ENCODE results near the gene SPAG5.

The SPAG5 gene

DNA sequence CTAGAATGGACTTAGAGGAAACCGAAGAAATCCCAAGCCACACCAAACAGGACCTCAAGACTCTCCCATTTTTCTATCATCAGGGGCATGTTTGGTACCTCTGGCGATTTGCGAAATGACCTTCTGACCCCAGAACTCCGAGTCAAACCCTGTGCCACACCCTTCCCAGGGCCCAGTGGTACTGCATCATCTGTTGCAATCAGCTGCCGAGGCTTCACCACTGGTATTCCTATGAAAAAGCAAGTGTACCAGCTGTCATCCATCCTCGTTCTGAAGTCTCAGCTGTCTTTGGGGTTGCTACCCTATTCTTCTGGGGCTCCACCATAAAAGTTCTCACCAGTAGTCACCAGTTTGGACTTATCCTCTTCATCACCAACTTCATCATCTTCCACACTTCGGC is 17.5 kb upstream of the SPAG5 start:
- no peak overlapping the region for H3K4me3 ChIP-seq (replicated peaks; ENCODE audit: insufficient read depth, low read length)
- no peak for DNase-seq (ENCODE audit: low read depth in 1 of 2, low spot score in 1 of 2)
- TF ChIP-seq POLR2AphosphoS5 (IDR thresholded peaks at IDR 0.05; ENCODE audit: low read depth) (no peak), SPI1 (IDR thresholded peaks at IDR 0.05; ENCODE audit: borderline replicate concordance, low read depth) (no peak), GABPA (IDR thresholded peaks at IDR 0.05; ENCODE audit: low read depth) (no peak)
- TF ChIP-seq, protein P1, sequence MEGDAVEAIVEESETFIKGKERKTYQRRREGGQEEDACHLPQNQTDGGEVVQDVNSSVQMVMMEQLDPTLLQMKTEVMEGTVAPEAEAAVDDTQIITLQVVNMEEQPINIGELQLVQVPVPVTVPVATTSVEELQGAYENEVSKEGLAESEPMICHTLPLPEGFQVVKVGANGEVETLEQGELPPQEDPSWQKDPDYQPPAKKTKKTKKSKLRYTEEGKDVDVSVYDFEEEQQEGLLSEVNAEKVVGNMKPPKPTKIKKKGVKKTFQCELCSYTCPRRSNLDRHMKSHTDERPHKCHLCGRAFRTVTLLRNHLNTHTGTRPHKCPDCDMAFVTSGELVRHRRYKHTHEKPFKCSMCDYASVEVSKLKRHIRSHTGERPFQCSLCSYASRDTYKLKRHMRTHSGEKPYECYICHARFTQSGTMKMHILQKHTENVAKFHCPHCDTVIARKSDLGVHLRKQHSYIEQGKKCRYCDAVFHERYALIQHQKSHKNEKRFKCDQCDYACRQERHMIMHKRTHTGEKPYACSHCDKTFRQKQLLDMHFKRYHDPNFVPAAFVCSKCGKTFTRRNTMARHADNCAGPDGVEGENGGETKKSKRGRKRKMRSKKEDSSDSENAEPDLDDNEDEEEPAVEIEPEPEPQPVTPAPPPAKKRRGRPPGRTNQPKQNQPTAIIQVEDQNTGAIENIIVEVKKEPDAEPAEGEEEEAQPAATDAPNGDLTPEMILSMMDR (IDR thresholded peaks at IDR 0.05; ENCODE audit: insufficient read depth, low read length): no peak
- TF ChIP-seq, protein P2, sequence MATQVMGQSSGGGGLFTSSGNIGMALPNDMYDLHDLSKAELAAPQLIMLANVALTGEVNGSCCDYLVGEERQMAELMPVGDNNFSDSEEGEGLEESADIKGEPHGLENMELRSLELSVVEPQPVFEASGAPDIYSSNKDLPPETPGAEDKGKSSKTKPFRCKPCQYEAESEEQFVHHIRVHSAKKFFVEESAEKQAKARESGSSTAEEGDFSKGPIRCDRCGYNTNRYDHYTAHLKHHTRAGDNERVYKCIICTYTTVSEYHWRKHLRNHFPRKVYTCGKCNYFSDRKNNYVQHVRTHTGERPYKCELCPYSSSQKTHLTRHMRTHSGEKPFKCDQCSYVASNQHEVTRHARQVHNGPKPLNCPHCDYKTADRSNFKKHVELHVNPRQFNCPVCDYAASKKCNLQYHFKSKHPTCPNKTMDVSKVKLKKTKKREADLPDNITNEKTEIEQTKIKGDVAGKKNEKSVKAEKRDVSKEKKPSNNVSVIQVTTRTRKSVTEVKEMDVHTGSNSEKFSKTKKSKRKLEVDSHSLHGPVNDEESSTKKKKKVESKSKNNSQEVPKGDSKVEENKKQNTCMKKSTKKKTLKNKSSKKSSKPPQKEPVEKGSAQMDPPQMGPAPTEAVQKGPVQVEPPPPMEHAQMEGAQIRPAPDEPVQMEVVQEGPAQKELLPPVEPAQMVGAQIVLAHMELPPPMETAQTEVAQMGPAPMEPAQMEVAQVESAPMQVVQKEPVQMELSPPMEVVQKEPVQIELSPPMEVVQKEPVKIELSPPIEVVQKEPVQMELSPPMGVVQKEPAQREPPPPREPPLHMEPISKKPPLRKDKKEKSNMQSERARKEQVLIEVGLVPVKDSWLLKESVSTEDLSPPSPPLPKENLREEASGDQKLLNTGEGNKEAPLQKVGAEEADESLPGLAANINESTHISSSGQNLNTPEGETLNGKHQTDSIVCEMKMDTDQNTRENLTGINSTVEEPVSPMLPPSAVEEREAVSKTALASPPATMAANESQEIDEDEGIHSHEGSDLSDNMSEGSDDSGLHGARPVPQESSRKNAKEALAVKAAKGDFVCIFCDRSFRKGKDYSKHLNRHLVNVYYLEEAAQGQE (IDR thresholded peaks at IDR 0.05; ENCODE audit: insufficient replicate concordance, low read depth): no peak
- H3K27me3 ChIP-seq (ENCODE audit: insufficient read depth, poor library complexity, severe bottlenecking): no peaks in the 10 kb centered on the region
- no peak overlapping the region for H3K27ac ChIP-seq (replicated peaks)

DNA sequence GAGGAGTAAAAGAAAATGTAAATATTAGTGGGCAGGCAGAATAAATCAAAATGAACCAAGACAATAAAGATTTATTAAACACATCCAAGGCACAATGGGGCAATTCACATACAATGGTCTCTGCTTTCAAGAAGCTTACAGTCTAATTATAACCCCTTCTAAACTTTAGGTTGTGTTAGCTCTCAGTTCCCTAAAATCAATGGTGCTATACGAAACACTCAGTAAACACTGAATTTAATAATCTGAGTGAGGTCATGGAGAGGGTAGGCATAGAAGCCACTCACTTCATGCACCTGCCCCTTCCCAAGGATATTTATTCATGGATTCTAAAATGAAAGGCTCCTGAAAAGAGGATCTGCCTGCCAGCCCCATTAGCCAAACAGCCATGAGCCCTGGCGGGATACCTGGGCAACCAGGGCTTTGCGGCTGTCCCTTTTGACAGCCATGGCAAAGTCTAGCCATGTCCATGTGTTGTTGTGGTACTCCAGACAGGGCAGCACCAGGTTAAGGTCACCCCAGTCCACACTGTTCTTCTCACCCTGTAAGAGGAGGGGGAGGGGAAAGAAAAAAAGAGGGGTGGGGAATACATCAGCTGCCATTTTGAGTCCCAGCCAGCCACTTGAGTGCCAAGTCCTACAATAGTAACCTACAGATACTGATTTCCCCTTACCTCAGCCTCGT is 16.6 kb upstream of the SPAG5 start:
- no peak for TF ChIP-seq GABPA (IDR thresholded peaks at IDR 0.05; ENCODE audit: low read depth)
- TF ChIP-seq POLR2AphosphoS5 (IDR thresholded peaks at IDR 0.05; ENCODE audit: low read depth): no peak
- TF ChIP-seq SPI1 (IDR thresholded peaks at IDR 0.05; ENCODE audit: borderline replicate concordance, low read depth): no peak
- TF ChIP-seq, protein P1 (IDR thresholded peaks at IDR 0.05; ENCODE audit: insufficient read depth, low read length): no peak
- TF ChIP-seq, protein P2 (IDR thresholded peaks at IDR 0.05; ENCODE audit: insufficient replicate concordance, low read depth): no peak
- no peak for DNase-seq (ENCODE audit: low read depth in 1 of 2, low spot score in 1 of 2)
- no peaks in the 10 kb centered on the region for H3K27me3 ChIP-seq (ENCODE audit: insufficient read depth, poor library complexity, severe bottlenecking)
- no peak overlapping the region for H3K27ac ChIP-seq (replicated peaks)
- H3K4me3 ChIP-seq (replicated peaks; ENCODE audit: insufficient read depth, low read length): no peak overlapping the region

DNA sequence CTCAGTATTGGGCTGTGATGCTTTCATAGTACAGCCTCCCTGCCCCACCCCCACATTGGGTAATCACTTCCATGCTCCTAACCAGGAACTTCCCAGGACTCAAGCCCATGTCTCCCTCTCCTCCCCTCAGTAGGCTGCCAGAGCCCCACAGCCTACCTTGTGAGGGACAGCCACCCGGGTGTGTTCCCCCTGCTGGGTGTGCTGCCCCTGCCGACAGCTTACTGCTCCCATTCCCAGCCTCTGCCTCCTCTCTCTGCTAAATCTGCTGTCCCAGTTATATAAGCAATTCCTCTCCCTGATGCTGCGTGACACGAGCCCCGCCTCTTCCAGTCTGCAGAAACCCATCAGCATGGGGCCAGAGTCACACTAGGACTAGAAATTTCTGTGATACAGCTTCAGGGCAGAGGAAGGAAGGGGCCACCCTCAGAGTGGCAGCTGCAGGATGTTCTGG is 15.1 kb upstream of the SPAG5 start, which contains the start of gene RSKR:
Gene RSKR, minus strand, starts transcription at position 255 of the 451 bp plus-strand sequence. Its CDS starts 24 bp downstream, at position 231.
- no peak for DNase-seq (ENCODE audit: low read depth in 1 of 2, low spot score in 1 of 2)
- TF ChIP-seq SPI1 (IDR thresholded peaks at IDR 0.05; ENCODE audit: borderline replicate concordance, low read depth) (no peak), POLR2AphosphoS5 (IDR thresholded peaks at IDR 0.05; ENCODE audit: low read depth) (peak; percentile 46; the same call in 1 of the 2 replicates)
- Histone ChIP-seq H3K27ac (replicated peaks) (no peak within 1 kb of the TSS), H3K27me3 (ENCODE audit: insufficient read depth, poor library complexity, severe bottlenecking) (no peaks in the 10 kb centered on the region), H3K4me3 (replicated peaks; ENCODE audit: insufficient read depth, low read length) (no peak within 1 kb of the TSS)

DNA sequence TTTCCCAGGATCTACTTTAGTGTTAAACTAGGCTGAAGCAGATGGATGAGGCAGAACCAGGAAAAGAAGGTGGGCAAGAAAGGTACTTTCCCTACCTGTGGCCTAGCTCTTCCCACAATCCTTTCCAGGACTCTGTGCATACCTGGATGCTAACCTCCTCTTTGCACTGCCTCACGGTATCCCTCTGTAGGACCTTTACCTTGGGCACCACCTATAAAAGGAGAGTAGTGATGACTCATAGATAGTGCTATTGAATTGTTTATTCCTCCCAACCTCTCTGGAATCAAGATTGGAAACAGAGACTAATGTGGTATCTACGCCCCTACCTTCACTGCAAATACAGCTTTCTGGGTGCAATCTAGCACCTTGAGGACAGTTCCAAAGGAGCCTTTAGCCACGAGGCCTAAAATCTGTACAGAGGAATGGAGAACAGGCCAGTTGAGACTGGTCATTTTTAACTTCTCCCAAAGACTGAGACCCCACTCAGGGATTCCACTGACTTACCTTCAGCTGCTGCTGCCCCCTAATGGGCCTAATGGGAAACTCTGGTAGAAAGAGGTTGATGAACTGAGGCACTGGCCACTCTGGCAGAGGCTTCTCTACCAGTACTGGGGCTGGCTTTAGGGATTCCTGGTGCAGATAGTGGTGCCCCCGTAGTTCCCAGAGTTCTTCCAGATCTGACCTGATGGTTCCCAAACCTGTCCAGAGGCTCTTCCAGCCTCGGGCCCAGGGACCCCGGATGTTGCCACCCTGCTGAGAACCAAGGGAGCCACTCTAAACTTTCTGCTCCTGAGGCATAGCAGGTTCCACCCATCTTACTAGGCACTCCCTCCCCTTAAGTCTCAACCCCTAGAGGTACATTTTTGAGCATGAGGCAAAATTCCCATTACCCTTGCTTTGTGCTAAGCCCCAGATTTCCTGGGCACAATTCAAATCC is 14.4 kb upstream of the SPAG5 start:
- no peak overlapping the region for H3K27ac ChIP-seq (replicated peaks)
- TF ChIP-seq, protein P1 (IDR thresholded peaks at IDR 0.05; ENCODE audit: insufficient read depth, low read length): no peak
- TF ChIP-seq GABPA (IDR thresholded peaks at IDR 0.05; ENCODE audit: low read depth): no peak
- no peak for TF ChIP-seq SPI1 (IDR thresholded peaks at IDR 0.05; ENCODE audit: borderline replicate concordance, low read depth)
- TF ChIP-seq, protein P2 (IDR thresholded peaks at IDR 0.05; ENCODE audit: insufficient replicate concordance, low read depth): no peak
- TF ChIP-seq POLR2AphosphoS5 (IDR thresholded peaks at IDR 0.05; ENCODE audit: low read depth): no peak
- DNase-seq (ENCODE audit: low read depth in 1 of 2, low spot score in 1 of 2): no peak
- H3K4me3 ChIP-seq (replicated peaks; ENCODE audit: insufficient read depth, low read length): no peak overlapping the region
- no peaks in the 10 kb centered on the region for H3K27me3 ChIP-seq (ENCODE audit: insufficient read depth, poor library complexity, severe bottlenecking)

Measured in HL-60 (cell line).